SH-SY5Y (cell line): ENCODE measurements around the gene VMP1.

ENCODE experiments used
- GATA2 ChIP-seq: IDR thresholded peaks from 2 replicates; pipeline ENCODE4 v1.6.1; 2011; ENCODE audit warnings: mild to moderate bottlenecking, low read depth, low read length
- GATA3 ChIP-seq: IDR thresholded peaks from 2 replicates; pipeline ENCODE4 v1.6.1; 2011; ENCODE audit warnings: low read depth, mild to moderate bottlenecking, low read length, moderate library complexity

DNA sequence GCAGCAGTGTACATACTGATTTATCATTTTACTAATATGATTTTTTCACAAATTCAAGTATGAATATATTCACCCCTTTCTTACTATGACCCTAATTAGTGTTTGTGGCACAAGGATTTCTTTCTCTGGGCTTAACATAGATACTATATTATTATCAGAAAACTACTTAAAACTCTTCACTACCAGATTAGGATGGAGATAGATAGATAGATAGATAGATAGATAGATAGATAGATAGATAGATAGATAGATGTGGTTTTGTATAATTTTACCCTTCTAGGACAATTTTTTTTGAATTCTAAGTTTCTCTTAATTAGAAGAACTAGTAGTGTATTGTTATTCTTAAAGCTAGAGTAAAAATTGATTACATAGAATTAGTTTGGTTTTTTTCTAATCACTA, 49.6 kb downstream of the VMP1 start:
- TF ChIP-seq GATA2 (no peak), GATA3 (no peak)
